ENCODE measurements around the gene MDN1. TPM values are rescaled to one million over a fixed set of nuclear protein-coding genes. Genes with fewer than 3 reads are reported as not detected.

The MDN1 gene
- total RNA-seq, 1 donor from 2014 or later, result 44.1 TPM

- H3K27me3 Mint-ChIP-seq, result no peaks in the 10 kb centered on the region
- H3K27ac Mint-ChIP-seq, result no peak overlapping the region
- TF ChIP-seq, protein P1, sequence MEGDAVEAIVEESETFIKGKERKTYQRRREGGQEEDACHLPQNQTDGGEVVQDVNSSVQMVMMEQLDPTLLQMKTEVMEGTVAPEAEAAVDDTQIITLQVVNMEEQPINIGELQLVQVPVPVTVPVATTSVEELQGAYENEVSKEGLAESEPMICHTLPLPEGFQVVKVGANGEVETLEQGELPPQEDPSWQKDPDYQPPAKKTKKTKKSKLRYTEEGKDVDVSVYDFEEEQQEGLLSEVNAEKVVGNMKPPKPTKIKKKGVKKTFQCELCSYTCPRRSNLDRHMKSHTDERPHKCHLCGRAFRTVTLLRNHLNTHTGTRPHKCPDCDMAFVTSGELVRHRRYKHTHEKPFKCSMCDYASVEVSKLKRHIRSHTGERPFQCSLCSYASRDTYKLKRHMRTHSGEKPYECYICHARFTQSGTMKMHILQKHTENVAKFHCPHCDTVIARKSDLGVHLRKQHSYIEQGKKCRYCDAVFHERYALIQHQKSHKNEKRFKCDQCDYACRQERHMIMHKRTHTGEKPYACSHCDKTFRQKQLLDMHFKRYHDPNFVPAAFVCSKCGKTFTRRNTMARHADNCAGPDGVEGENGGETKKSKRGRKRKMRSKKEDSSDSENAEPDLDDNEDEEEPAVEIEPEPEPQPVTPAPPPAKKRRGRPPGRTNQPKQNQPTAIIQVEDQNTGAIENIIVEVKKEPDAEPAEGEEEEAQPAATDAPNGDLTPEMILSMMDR (IDR thresholded peaks at IDR 0.05; ENCODE audit: unreplicated experiment), result no peak
- H3K9me3 Mint-ChIP-seq (ENCODE audit: low read depth), result peaks cover 7% of the 10 kb centered on the region
- no peak overlapping the region for H3K4me3 Mint-ChIP-seq (ENCODE audit: low read depth)
- no peaks in the 10 kb centered on the region for H3K4me1 Mint-ChIP-seq (ENCODE audit: low read depth)
- DNase-seq (ENCODE audit: low spot score, unreplicated experiment), result no peak
- H3K36me3 Mint-ChIP-seq (ENCODE audit: insufficient read depth), result peaks cover 53% of the 10 kb centered on the region
These were observed 38.2 kb downstream of the MDN1 start for GRCh38 chr6:89781070-89782034.

- TF ChIP-seq, protein P1 (IDR thresholded peaks at IDR 0.05; ENCODE audit: unreplicated experiment), result no peak
- no peaks in the 10 kb centered on the region for H3K9me3 Mint-ChIP-seq (ENCODE audit: low read depth)
- peaks cover 26% of the 10 kb centered on the region for H3K36me3 Mint-ChIP-seq (ENCODE audit: insufficient read depth)
- H3K4me3 Mint-ChIP-seq (ENCODE audit: low read depth), result no peak overlapping the region
- no peaks in the 10 kb centered on the region for H3K27me3 Mint-ChIP-seq
- no peaks in the 10 kb centered on the region for H3K4me1 Mint-ChIP-seq (ENCODE audit: low read depth)
- H3K27ac Mint-ChIP-seq, result no peak overlapping the region
- no peak for DNase-seq (ENCODE audit: low spot score, unreplicated experiment)
These were observed 42.1 kb downstream of the MDN1 start for GRCh38 chr6:89777455-89777854.

DNA sequence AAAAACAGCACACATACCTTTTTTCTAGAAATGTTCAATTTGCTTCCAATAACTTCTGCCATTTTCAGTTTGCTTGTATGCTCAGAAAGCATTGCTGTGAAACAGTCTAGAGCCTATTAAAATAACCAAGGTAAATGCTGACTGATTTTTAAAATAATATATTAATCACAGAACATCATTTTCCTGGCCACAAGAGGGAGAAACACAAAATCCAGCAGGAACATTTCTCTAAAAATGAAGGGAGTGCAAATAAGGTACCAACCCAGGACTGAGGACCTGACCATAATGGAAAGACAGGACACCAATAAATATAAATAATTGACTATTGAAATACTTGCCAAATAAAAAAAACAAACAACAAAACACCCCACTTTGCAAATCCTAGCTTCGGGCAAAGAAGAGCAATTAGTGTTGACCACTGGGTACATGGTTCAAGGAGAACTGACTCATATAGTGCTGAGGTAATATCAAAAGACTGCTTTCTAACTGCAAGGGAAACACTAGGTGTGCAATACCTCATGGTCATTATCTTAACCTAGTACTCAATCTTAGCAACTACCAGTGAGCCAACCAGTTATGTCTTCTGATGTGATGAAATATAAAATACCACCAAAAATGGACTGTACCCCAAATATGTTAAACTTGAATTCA, 42.9 kb downstream of the MDN1 start:
- no peak overlapping the region for H3K4me3 Mint-ChIP-seq (ENCODE audit: low read depth)
- H3K27ac Mint-ChIP-seq, result no peak overlapping the region
- no peaks in the 10 kb centered on the region for H3K9me3 Mint-ChIP-seq (ENCODE audit: low read depth)
- no peak for DNase-seq (ENCODE audit: low spot score, unreplicated experiment)
- no peaks in the 10 kb centered on the region for H3K27me3 Mint-ChIP-seq
- TF ChIP-seq, protein P1 (IDR thresholded peaks at IDR 0.05; ENCODE audit: unreplicated experiment), result no peak
- peaks cover 24% of the 10 kb centered on the region for H3K36me3 Mint-ChIP-seq (ENCODE audit: insufficient read depth)
- no peaks in the 10 kb centered on the region for H3K4me1 Mint-ChIP-seq (ENCODE audit: low read depth)

- TF ChIP-seq, protein P1 (IDR thresholded peaks at IDR 0.05; ENCODE audit: unreplicated experiment), result no peak
These were observed 44.4 kb downstream of the MDN1 start for GRCh38 chr6:89775150-89775549.

DNA sequence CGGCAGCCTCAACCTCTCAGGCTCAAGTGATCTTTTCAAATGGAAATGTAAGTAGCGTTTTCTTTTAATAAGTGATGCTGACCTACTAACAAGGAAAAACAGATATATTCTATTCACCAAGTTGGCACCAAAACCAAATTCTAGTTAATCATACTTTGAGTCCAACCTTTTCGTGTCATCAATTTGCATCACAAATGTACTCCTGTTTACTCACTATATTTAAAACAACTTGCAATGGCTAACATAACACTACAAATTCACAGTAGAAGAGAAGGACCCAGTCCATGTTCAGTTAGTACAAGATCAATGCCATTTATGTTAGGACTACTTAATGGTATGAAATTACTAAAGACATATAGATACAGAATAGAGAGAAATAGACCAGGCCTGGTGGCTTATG, 50.0 kb downstream of the MDN1 start:
- no peaks in the 10 kb centered on the region for H3K9me3 Mint-ChIP-seq (ENCODE audit: low read depth)
- H3K4me1 Mint-ChIP-seq (ENCODE audit: low read depth), result no peaks in the 10 kb centered on the region
- no peak overlapping the region for H3K4me3 Mint-ChIP-seq (ENCODE audit: low read depth)
- no peak overlapping the region for H3K27ac Mint-ChIP-seq
- TF ChIP-seq, protein P1 (IDR thresholded peaks at IDR 0.05; ENCODE audit: unreplicated experiment), result no peak
- no peak for DNase-seq (ENCODE audit: low spot score, unreplicated experiment)
- H3K36me3 Mint-ChIP-seq (ENCODE audit: insufficient read depth), result peaks cover 13% of the 10 kb centered on the region
- no peaks in the 10 kb centered on the region for H3K27me3 Mint-ChIP-seq

More at GRCh38 chr6:89775150-89775549, 44.4 kb downstream of the MDN1 start:
- no peak for DNase-seq (ENCODE audit: low spot score, unreplicated experiment)
- H3K4me3 Mint-ChIP-seq (ENCODE audit: low read depth), result no peak overlapping the region
- peaks cover 19% of the 10 kb centered on the region for H3K36me3 Mint-ChIP-seq (ENCODE audit: insufficient read depth)
- H3K4me1 Mint-ChIP-seq (ENCODE audit: low read depth), result no peaks in the 10 kb centered on the region
- no peak overlapping the region for H3K27ac Mint-ChIP-seq
- H3K9me3 Mint-ChIP-seq (ENCODE audit: low read depth), result no peaks in the 10 kb centered on the region
- H3K27me3 Mint-ChIP-seq, result no peaks in the 10 kb centered on the region

Measured in progenitor cell of endocrine pancreas (in vitro differentiated cells).